Measurements from ENCODE around the gene EFNA3.

The EFNA3 gene

DNA sequence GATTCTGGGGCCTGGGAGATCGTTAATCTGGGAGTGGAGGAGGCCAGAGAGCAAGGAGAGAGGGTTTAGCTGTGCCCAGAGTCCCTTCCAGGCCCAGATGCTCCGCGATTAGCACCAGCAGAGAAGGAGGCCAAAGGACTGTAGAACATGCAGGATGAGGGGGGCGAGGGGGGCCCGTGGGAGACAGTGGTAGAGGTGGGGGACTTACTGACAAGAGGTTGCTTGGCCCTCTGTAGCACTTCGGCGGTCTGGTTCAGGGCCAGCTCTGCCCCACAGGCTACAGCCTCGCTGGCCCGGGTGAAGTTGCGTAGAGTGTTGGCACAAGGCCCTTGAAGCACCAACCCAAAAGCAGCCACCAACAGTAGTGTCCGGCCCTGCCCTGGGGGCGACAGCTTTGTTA, 45.8 kb upstream of the EFNA3 start:
- TF ChIP-seq TAF1 (IDR thresholded peaks at IDR 0.05; ENCODE audit: borderline replicate concordance, insufficient read depth, low read length) (no peak), FOXP2 (optimal IDR thresholded peaks at IDR 0.05; ENCODE audit: borderline replicate concordance, extremely low read depth, extremely low read length, insufficient read depth) (no peak), SIN3A (IDR thresholded peaks at IDR 0.05; ENCODE audit: borderline replicate concordance, insufficient read depth, low read length) (no peak), POLR2AphosphoS5 (IDR thresholded peaks at IDR 0.05; ENCODE audit: low read depth, low read length) (no peak)
- TF ChIP-seq, protein P1, sequence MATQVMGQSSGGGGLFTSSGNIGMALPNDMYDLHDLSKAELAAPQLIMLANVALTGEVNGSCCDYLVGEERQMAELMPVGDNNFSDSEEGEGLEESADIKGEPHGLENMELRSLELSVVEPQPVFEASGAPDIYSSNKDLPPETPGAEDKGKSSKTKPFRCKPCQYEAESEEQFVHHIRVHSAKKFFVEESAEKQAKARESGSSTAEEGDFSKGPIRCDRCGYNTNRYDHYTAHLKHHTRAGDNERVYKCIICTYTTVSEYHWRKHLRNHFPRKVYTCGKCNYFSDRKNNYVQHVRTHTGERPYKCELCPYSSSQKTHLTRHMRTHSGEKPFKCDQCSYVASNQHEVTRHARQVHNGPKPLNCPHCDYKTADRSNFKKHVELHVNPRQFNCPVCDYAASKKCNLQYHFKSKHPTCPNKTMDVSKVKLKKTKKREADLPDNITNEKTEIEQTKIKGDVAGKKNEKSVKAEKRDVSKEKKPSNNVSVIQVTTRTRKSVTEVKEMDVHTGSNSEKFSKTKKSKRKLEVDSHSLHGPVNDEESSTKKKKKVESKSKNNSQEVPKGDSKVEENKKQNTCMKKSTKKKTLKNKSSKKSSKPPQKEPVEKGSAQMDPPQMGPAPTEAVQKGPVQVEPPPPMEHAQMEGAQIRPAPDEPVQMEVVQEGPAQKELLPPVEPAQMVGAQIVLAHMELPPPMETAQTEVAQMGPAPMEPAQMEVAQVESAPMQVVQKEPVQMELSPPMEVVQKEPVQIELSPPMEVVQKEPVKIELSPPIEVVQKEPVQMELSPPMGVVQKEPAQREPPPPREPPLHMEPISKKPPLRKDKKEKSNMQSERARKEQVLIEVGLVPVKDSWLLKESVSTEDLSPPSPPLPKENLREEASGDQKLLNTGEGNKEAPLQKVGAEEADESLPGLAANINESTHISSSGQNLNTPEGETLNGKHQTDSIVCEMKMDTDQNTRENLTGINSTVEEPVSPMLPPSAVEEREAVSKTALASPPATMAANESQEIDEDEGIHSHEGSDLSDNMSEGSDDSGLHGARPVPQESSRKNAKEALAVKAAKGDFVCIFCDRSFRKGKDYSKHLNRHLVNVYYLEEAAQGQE (IDR thresholded peaks at IDR 0.05; ENCODE audit: insufficient read depth in 1 of 2, low read depth in 2 of 2, low read length in 2 of 2): no peak

DNA sequence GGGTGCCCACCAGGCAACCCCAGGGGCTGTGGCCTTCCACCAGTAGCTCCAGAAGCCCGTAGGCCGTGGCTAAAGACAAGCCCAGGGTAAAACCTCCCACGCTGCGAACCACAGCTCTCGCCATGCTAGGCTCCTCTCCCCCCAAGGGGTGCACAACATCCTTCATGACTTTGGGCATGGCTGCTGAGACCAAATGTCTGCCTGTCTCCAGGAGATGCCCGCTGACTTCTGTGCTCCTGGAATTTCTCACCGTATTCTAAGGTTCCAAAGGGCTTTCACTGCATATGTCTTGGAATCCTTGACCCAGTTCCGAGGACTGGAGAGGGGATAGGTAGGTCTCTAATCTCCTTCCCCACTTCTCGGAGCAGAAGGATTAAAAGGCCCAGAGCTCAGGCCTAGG, 45.1 kb upstream of the EFNA3 start, which contains the start of the genes DCST1 and DCST2:
Gene DCST1 (plus strand): TSS at position 301 of the 400 bp plus-strand sequence. CDS start 213 bp downstream, outside the sequence.
Gene DCST2 (minus strand): TSS at position 258 of the 400 bp plus-strand sequence. CDS start 80 bp downstream, at position 178.
- TF ChIP-seq POLR2AphosphoS5 (IDR thresholded peaks at IDR 0.05; ENCODE audit: low read depth, low read length): no peak
- TF ChIP-seq, protein P1 (IDR thresholded peaks at IDR 0.05; ENCODE audit: insufficient read depth in 1 of 2, low read depth in 2 of 2, low read length in 2 of 2): no peak
- no peak for TF ChIP-seq TAF1 (IDR thresholded peaks at IDR 0.05; ENCODE audit: borderline replicate concordance, insufficient read depth, low read length)
- no peak for TF ChIP-seq FOXP2 (optimal IDR thresholded peaks at IDR 0.05; ENCODE audit: borderline replicate concordance, extremely low read depth, extremely low read length, insufficient read depth)
- no peak for TF ChIP-seq SIN3A (IDR thresholded peaks at IDR 0.05; ENCODE audit: borderline replicate concordance, insufficient read depth, low read length)

DNA sequence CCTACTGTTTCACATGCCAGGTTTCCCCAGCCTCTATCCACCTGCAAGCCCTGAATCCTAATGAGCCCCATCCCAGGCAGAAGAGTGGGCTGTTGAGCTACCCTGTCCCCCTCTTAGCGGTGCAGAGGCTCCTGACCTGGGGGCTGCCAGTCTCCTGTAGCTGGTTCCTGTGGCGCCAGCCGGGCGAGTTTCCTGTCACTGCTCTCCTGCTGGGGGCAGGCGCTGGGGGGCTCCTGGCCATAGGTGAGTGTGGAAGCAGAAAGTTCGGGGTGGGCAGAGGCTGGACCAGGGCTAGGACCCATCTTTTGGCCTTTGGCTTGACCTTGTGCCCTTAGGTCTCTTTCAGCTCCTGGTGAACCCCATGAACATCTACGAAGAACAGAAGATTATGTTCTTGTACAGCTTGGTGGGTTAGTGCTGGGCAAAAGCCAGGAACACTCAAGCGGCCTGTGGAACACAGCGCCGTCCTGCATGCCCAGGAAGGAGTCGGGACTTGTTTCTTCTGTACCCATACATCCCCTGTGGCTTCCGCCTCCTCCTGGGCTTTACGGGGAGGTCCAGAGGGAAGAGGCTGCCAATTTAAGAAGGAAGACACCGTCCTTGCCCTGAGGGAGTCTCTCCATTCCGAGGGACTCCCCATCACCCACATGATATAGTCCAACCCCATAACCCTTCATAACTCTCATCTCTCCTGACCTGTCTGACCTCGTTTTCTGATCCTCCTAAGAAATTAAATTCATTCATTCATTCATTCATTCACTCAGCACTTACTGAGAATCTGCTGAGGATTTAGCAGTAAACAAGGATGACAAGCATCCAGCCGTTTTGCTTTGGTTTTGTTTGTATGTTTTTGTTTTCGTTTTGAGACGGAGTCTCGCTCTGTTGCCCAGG, 44.1 kb upstream of the EFNA3 start:
- TF ChIP-seq TAF1 (IDR thresholded peaks at IDR 0.05; ENCODE audit: borderline replicate concordance, insufficient read depth, low read length) (no peak), SIN3A (IDR thresholded peaks at IDR 0.05; ENCODE audit: borderline replicate concordance, insufficient read depth, low read length) (no peak), POLR2AphosphoS5 (IDR thresholded peaks at IDR 0.05; ENCODE audit: low read depth, low read length) (no peak), FOXP2 (optimal IDR thresholded peaks at IDR 0.05; ENCODE audit: borderline replicate concordance, extremely low read depth, extremely low read length, insufficient read depth) (no peak)
- TF ChIP-seq, protein P1 (IDR thresholded peaks at IDR 0.05; ENCODE audit: insufficient read depth in 1 of 2, low read depth in 2 of 2, low read length in 2 of 2): no peak

DNA sequence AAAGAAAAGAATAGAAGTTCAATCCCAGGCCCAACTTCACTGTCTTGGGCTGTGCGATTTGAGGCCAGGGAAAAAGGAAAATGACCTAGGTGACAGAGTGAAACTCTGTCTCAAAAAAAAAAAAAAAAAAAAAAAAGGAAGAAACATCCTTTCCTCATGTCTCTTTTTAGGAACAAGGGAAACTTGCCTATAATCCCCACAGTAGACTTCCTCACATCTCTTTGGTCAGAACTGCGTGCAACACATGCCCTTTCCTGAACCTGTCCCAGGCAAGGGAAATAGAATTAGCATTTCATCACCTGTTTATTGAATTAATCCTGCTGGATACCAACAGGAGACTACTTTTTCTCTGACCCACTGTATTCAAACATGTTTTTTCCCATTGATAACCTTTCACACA, 42.7 kb upstream of the EFNA3 start:
- TF ChIP-seq POLR2AphosphoS5 (IDR thresholded peaks at IDR 0.05; ENCODE audit: low read depth, low read length) (no peak), TAF1 (IDR thresholded peaks at IDR 0.05; ENCODE audit: borderline replicate concordance, insufficient read depth, low read length) (no peak), SIN3A (IDR thresholded peaks at IDR 0.05; ENCODE audit: borderline replicate concordance, insufficient read depth, low read length) (no peak)
- TF ChIP-seq, protein P1 (IDR thresholded peaks at IDR 0.05; ENCODE audit: insufficient read depth in 1 of 2, low read depth in 2 of 2, low read length in 2 of 2): no peak

Measured in PFSK-1 (cell line).